Ishikawa (cell line): ENCODE results near the gene XXYLT1.

ENCODE experiments used
- CEBPB ChIP-seq: IDR thresholded peaks from 2 replicates; pipeline ENCODE4 v1.6.1; 2012
- CREB1 ChIP-seq: IDR thresholded peaks from 2 replicates; pipeline ENCODE4 v1.6.1; 2012; ENCODE audit warnings: low read depth
- EGR1 ChIP-seq: IDR thresholded peaks from 2 replicates; pipeline ENCODE4 v1.6.1; 2012
- EP300 ChIP-seq: IDR thresholded peaks from 2 replicates; pipeline ENCODE4 v1.6.1; 2012; ENCODE audit warnings: borderline replicate concordance
- FOXM1 ChIP-seq: IDR thresholded peaks from 2 replicates; pipeline ENCODE4 v1.6.1; 2012; ENCODE audit warnings: low read depth, borderline replicate concordance
- NFIC ChIP-seq: IDR thresholded peaks from 2 replicates; pipeline ENCODE4 v1.6.1; 2012
- RAD21 ChIP-seq: IDR thresholded peaks from 2 replicates; pipeline ENCODE4 v1.6.1; 2012; ENCODE audit warnings: low read depth
- TAF1 ChIP-seq: IDR thresholded peaks from 2 replicates; pipeline ENCODE4 v1.6.1; 2012; ENCODE audit warnings: low read depth, mild to moderate bottlenecking
- TCF12 ChIP-seq: IDR thresholded peaks from 2 replicates; pipeline ENCODE4 v1.6.1; 2012; ENCODE audit warnings: low read depth
- TEAD4 ChIP-seq: IDR thresholded peaks from 2 replicates; pipeline ENCODE4 v1.6.1; 2012
- USF1 ChIP-seq: IDR thresholded peaks from 2 replicates; pipeline ENCODE4 v1.6.1; 2012
- YY1 ChIP-seq: IDR thresholded peaks from 2 replicates; pipeline ENCODE4 v1.6.1; 2012; ENCODE audit warnings: low read depth
- ZBTB7A ChIP-seq: IDR thresholded peaks from 2 replicates; pipeline ENCODE4 v1.6.1; 2012; ENCODE audit warnings: low read depth
- TF ChIP-seq, protein P1 (sequence below): IDR thresholded peaks from 2 replicates; pipeline ENCODE4 v1.6.1; 2012
- TF ChIP-seq, protein P2 (sequence below): IDR thresholded peaks from 2 replicates; pipeline ENCODE4 v1.6.1; 2012; ENCODE audit warnings: low read depth, mild to moderate bottlenecking

Gene XXYLT1

DNA sequence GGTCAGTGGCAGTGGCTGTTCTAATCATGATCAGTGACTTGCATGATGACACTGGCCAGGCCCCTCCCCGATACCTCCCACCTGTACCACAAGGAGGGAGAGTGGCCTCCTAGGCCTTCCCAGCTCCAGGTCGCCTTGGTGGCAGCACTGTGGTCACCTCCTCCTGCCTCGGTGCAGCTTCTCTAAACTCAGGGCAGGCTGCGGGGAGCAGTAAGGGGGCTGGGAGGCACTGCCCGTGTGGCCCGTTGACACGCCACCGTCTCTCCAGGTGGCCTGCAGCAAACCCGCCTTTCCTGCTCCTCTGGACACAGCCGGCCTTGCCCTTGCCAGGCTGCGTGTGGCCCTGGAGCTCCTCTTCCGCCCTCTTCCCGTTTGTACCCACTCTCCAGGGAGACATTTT lies 184.1 kb downstream of the XXYLT1 start:
- TF ChIP-seq EGR1 (no peak), FOXM1 (no peak), TEAD4 (peak; percentile 43; the same call in 1 of the 2 replicates), TCF12 (peak; percentile 66; the same call in 1 of the 2 replicates), NFIC (peak; percentile 54), YY1 (no peak), ZBTB7A (peak; percentile 53; the same call in 1 of the 2 replicates), CEBPB (no peak), EP300 (peak; percentile 23; the same call in 1 of the 2 replicates), TAF1 (no peak)
- TF ChIP-seq, protein P1, sequence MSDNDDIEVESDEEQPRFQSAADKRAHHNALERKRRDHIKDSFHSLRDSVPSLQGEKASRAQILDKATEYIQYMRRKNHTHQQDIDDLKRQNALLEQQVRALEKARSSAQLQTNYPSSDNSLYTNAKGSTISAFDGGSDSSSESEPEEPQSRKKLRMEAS, result peak; percentile 77

DNA sequence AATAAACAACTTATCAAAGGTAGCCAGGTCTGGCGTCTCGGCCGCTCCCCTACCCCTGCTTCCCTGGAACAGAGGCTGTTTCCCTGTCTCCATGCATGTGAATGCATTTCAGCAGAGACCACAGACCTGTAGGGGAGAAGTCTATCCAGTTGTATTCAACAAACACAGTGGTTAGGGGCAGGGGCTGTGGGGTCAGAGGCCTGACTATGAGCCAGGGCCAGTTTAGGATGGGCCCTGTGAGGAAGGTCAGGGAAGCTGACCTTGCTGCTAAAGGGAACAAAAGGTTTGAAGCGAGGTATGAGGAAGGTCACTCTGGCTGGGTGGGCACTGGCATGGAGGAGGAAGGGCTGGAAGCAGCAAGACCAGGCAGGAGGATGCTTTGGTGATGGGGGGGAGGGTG lies 184.6 kb downstream of the XXYLT1 start:
- TF ChIP-seq TEAD4 (no peak), RAD21 (no peak), CEBPB (no peak)

DNA sequence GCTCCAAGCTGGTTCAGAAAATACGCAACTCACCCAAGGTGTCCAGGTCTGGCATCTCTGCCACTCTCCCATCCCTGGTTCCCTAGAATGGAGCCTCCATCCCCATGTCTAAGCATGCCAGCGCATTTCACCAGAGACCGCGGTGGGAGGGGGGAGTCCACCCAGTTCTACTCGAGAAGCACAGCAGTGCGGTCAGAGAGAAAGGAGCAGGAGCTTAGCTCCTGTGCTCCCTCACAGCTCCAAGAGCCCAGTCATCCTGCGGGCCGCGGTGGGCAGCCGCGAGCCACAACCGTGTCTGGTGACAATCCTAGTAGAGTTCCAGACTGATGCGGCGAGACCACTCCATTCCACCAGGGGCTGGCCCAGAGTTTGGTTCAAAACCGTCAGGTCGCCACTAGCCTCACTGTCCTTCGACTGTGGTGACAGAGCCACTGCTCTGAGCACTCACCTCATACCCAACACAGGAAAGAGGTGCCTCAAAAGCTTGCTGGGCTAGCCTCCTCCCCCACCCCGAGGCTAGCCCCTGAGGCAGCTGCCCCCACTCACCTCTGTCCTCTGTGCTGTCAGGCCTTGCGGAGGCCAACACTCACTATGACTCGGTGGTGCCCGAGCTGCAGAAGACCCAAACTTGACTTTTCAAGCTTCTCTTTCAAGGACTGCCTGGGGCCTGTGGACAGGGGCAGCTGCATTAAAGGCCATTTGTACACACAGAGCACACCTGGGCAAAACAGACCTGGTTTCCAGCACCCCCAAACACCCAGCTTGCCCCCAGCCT lies 185.4 kb downstream of the XXYLT1 start:
- TF ChIP-seq, protein P1, result no peak
- TF ChIP-seq EGR1 (no peak), RAD21 (no peak)

DNA sequence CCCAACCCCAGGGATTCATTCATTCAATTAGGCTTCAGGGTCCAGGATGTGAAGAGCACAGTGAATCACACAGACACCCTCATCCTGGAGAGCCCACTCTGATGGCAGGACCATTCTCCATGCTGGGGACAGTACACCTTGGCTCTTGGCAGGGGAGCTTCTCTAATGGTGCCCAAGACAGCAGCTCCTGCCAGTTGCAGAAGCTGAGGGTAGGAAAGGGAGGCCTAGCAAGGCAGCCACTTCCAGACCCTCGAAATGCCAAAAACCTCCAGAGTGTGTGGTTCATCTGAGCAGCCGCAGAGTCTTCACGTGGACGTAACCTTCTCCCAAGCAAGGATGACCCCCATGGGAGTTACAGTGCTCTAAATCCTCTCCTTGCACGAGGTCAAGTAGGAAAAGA lies 186.2 kb downstream of the XXYLT1 start:
- TF ChIP-seq TAF1 (no peak), RAD21 (no peak), FOXM1 (no peak), TEAD4 (no peak)

DNA sequence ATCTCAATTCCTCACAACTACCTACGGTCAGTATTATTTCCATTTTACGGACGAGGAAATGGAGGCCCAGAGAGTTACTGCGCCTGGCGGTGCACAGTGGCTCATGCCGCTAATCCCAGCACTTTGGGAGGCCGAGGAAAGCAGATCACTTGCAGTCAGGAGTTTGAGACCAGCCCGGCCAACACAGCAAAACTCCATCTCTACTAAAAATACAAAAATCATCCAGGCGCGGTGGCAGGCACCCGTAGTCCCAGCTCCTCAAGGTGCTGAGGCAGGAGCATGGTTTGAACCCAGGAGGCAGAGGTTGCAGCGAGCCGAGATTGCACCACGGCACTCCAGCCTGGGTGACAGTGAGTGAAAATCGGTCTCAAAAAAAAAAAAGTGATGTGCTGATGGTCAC lies 187.3 kb downstream of the XXYLT1 start:
- no peak for TF ChIP-seq CREB1
- no peak for TF ChIP-seq EGR1
- TF ChIP-seq, protein P1, result no peak
- no peak for TF ChIP-seq TCF12

- no peak for TF ChIP-seq CREB1
- 0 out of 2 replicates have a peak, but pooled peaks have one; percentile 27 for TF ChIP-seq USF1
- no peak for TF ChIP-seq CEBPB
These were observed 188.1 kb downstream of the XXYLT1 start for GRCh38 chr3:195082811-195083210.

DNA sequence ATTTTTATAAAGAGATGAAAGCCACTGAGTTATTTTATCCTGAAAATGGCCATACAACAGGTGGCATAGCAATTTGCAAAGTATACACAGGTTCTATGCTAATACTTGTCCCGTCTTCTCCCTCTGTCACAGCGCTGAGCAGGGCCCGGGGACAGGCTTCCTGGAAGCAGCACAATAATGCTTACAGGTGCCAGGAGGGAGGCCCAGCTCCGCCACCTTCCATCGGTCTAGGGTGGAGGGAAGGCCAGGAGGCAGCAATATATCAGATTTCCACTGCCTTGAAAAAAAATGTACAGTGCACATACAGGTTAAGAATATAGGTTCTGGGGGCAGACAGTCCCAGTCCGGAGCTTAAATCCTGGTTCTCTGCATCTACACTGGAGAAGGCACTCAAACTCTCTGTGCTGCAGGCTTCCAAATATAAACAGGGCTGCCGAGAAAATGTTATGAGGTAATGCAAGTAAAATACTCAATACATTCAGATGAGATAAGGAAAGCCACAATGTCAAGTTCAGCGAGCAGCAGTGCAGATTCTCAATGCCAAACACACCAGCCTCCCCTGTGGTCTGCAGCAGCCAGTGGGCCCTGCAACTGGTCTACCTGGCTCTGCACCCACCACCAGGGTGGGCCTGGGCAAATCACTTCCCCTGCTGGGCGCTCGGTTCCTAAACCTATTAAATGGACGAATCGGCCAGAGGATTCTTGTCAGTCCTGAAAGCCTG lies 189.6 kb downstream of the XXYLT1 start:
- TF ChIP-seq FOXM1, result no peak; the same call in 1 of the 2 replicates
- 0 out of 2 replicates have a peak, but pooled peaks have one; percentile 19 for TF ChIP-seq TAF1
- TF ChIP-seq ZBTB7A, result peak; percentile 1
- peak; percentile 53 for TF ChIP-seq TEAD4
- TF ChIP-seq USF1, result no peak
- TF ChIP-seq CREB1, result peak; percentile 14; the same call in 1 of the 2 replicates
- TF ChIP-seq RAD21, result peak; percentile 35

DNA sequence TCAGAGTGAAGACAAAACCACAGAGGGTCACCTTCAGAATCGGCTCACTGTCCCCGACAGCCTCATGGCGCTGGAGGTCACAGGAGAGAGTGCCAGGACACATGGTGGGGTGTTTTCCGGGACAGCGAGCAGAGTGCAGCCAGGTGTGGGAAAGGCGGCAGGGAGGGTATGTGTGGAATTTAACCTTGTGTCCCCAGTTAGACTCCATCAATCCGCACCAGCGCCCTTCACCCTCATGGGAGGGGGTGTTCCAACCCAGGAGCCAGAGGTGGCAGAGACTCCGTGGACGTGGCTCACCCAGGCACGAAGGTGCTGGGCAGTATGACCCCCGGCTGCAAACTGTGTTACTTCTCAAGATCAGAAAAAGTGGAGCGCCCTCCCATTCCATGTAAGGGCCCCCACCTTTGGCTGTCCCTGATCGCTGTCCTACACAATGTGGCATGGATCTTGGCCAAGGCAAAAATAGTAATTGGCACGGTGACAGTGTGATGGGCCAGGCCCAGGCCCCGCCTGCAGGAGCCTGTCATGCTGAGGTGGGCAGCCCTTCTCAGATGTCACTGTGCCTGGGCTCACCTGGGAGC lies 190.3 kb downstream of the XXYLT1 start:
- TF ChIP-seq TEAD4 (peak; percentile 99), CEBPB (peak; percentile 46; the same call in 1 of the 2 replicates), ZBTB7A (no peak; the same call in none of the 2 replicates), RAD21 (peak; percentile 50), CREB1 (0 out of 2 replicates have a peak, but pooled peaks have one; percentile 33), TAF1 (0 out of 2 replicates have a peak, but pooled peaks have one; percentile 23), TCF12 (peak; percentile 99), EP300 (peak; percentile 98), USF1 (peak; percentile 66), NFIC (peak; percentile 94), FOXM1 (peak; percentile 93), EGR1 (0 out of 2 replicates have a peak, but pooled peaks have one; percentile 50), YY1 (peak; percentile 81)
- TF ChIP-seq, protein P2, sequence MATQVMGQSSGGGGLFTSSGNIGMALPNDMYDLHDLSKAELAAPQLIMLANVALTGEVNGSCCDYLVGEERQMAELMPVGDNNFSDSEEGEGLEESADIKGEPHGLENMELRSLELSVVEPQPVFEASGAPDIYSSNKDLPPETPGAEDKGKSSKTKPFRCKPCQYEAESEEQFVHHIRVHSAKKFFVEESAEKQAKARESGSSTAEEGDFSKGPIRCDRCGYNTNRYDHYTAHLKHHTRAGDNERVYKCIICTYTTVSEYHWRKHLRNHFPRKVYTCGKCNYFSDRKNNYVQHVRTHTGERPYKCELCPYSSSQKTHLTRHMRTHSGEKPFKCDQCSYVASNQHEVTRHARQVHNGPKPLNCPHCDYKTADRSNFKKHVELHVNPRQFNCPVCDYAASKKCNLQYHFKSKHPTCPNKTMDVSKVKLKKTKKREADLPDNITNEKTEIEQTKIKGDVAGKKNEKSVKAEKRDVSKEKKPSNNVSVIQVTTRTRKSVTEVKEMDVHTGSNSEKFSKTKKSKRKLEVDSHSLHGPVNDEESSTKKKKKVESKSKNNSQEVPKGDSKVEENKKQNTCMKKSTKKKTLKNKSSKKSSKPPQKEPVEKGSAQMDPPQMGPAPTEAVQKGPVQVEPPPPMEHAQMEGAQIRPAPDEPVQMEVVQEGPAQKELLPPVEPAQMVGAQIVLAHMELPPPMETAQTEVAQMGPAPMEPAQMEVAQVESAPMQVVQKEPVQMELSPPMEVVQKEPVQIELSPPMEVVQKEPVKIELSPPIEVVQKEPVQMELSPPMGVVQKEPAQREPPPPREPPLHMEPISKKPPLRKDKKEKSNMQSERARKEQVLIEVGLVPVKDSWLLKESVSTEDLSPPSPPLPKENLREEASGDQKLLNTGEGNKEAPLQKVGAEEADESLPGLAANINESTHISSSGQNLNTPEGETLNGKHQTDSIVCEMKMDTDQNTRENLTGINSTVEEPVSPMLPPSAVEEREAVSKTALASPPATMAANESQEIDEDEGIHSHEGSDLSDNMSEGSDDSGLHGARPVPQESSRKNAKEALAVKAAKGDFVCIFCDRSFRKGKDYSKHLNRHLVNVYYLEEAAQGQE, result no peak
- TF ChIP-seq, protein P1, result peak; percentile 96
